Effector CD8-positive, alpha-beta T cell (primary cell): ENCODE data around the gene CACNA1D.

Experiments used
- DNase-seq: peaks from one replicate; lab custom pipeline; 2025; lab: John Stamatoyannopoulos, UW

The CACNA1D gene

GRCh38 chr3:53806182-53807116, 312.0 kb downstream of the CACNA1D start:
- DNase-seq: no peak

- DNase-seq: no peak
These were observed 312.9 kb downstream of the CACNA1D start for GRCh38 chr3:53807117-53807810.

- DNase-seq: no peak
These were observed 314.1 kb downstream of the CACNA1D start for GRCh38 chr3:53808496-53808895.

GRCh38 chr3:53809267-53809666, 314.9 kb downstream of the CACNA1D start:
- DNase-seq: no peak

GRCh38 chr3:53809764-53810400, 315.5 kb downstream of the CACNA1D start:
- no peak for DNase-seq

GRCh38 chr3:53811143-53811927, 316.9 kb downstream of the CACNA1D start:
- no peak for DNase-seq

GRCh38 chr3:53812434-53812833, 318.0 kb downstream of the CACNA1D start:
- DNase-seq: no peak

GRCh38 chr3:53813229-53813628, 318.8 kb downstream of the CACNA1D start:
- no peak for DNase-seq

GRCh38 chr3:53813876-53814275, 319.5 kb downstream of the CACNA1D start:
- no peak for DNase-seq

- DNase-seq: no peak
These were observed 320.7 kb downstream of the CACNA1D start for GRCh38 chr3:53815067-53815466.

GRCh38 chr3:53815651-53816050, 321.2 kb downstream of the CACNA1D start:
- DNase-seq: no peak

GRCh38 chr3:53816425-53816824, 322.0 kb downstream of the CACNA1D start:
- DNase-seq: no peak

GRCh38 chr3:53817211-53817610, 322.8 kb downstream of the CACNA1D start:
- DNase-seq: no peak

GRCh38 chr3:53817809-53818208, 323.4 kb downstream of the CACNA1D start:
- DNase-seq: no peak

GRCh38 chr3:53818221-53819162, 324.1 kb downstream of the CACNA1D start:
- no peak for DNase-seq

- no peak for DNase-seq
These were observed 324.9 kb downstream of the CACNA1D start for GRCh38 chr3:53819163-53819868.

GRCh38 chr3:53820084-53820483, 325.7 kb downstream of the CACNA1D start:
- no peak for DNase-seq

- DNase-seq: no peak
These were observed 326.6 kb downstream of the CACNA1D start for GRCh38 chr3:53820756-53821580.

GRCh38 chr3:53821631-53822121, 327.3 kb downstream of the CACNA1D start:
- DNase-seq: no peak
